ENCODE data around the gene EPAS1. TPM values are rescaled to one million over a fixed set of nuclear protein-coding genes. Genes with fewer than 3 reads are reported as not detected.

The EPAS1 gene
- total and polyA plus RNA-seq, 2 of the 8 experiments (the other 6 are each of a cell fraction or from before 2014, with no cell fraction given): 2.0 to 4.9 TPM

DNA sequence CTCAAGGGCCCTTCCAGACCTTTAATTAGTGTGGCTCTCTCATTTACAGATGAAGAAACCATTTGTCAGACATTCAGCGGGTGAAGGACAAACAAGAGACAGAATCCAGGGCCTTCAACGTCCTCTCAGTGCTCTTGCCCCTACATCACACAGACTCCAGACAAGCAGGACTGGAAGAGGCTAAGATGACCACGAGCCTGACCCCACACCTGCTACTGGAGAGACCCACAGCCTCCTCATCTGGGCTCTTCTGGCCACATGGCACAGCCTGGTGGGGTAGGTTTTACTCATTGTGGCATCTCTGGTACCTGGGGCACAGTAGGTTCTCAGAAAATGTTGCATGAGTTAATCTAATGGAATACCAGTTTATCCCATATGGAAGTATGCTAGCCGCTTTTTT is 112.5 kb downstream of the EPAS1 start (continued):
- no peak for TF ChIP-seq HDAC2 (IDR thresholded peaks at IDR 0.05; ENCODE audit: borderline replicate concordance in 1 of 2, low read depth in 2 of 2, low read length in 2 of 2)
- no peak for TF ChIP-seq BCL11A (IDR thresholded peaks at IDR 0.05; ENCODE audit: low read depth in 2 of 2, low read length in 2 of 2)
- TF ChIP-seq, protein P1, sequence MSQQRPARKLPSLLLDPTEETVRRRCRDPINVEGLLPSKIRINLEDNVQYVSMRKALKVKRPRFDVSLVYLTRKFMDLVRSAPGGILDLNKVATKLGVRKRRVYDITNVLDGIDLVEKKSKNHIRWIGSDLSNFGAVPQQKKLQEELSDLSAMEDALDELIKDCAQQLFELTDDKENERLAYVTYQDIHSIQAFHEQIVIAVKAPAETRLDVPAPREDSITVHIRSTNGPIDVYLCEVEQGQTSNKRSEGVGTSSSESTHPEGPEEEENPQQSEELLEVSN (IDR thresholded peaks at IDR 0.05): no peak
- no peak for TF ChIP-seq TAF7 (optimal IDR thresholded peaks at IDR 0.05; ENCODE audit: borderline replicate concordance, low read depth, low read length)
- TF ChIP-seq EP300 (IDR thresholded peaks at IDR 0.05; ENCODE audit: borderline replicate concordance in 1 of 2, low read depth in 2 of 2, low read length in 2 of 2): no peak
